H1 (cell line): ENCODE data around the gene ISM1. TPM values are rescaled to one million over a fixed set of nuclear protein-coding genes. Genes with fewer than 3 reads are reported as not detected.

Source experiments
- CTCF ChIA-PET: fragments of 300-600 bp; sonication (Branson Sonifier 250); formaldehyde crosslinking; loops from one replicate; lab custom pipeline; 2021; ENCODE audit not compliant: partially characterized antibody; lab: Charles Lee
- POLR2A ChIA-PET: fragments of 300-600 bp; sonication (Branson Sonifier 250); formaldehyde crosslinking; loops from one replicate; lab custom pipeline; 2021; ENCODE audit warnings: inconsistent platforms; ENCODE audit not compliant: partially characterized antibody; lab: Charles Lee
- DNase-seq, 2 experiments: peaks; one replicate each; pipeline versions ENCODE4 v3.0.0 to v3.0.0-alpha.2; 2010 to 2022; ENCODE audit warnings: low spot score in 2 of 2, low read depth in 1 of 2, mixed read lengths in 1 of 2
- FAIRE-seq: peaks from 2 replicates; lab custom pipeline; 2011; peaks lifted over from hg19 to GRCh38; lab: Jason Lieb, UNC
- H2AFZ ChIP-seq: 2 replicates; pipeline ENCODE4 v1.8.1; 2012; ENCODE audit warnings: low read length, inconsistent platforms
- H2AK5ac ChIP-seq: 2 replicates; pipeline ENCODE4 v1.6.1; 2013; ENCODE audit warnings: low read depth, low read length
- H2BK120ac ChIP-seq: replicated peaks from 2 replicates; pipeline ENCODE3; 2013; ENCODE audit warnings: low read depth, low read length, inconsistent platforms
- H2BK12ac ChIP-seq: 2 replicates; pipeline ENCODE4 v1.6.1; 2013; ENCODE audit warnings: low read depth, low read length
- H2BK15ac ChIP-seq: 2 replicates; pipeline ENCODE4 v1.6.1; 2013; ENCODE audit warnings: low read length
- H2BK20ac ChIP-seq: 2 replicates; pipeline ENCODE4 v1.6.1; 2013; ENCODE audit warnings: low read length
- H2BK5ac ChIP-seq: 2 replicates; pipeline ENCODE4 v1.6.1; 2013; ENCODE audit warnings: low read depth, low read length
- H3K14ac ChIP-seq: 2 replicates; pipeline ENCODE4 v1.6.1; 2013; ENCODE audit warnings: inconsistent platforms; ENCODE audit not compliant: insufficient read length
- H3K18ac ChIP-seq: 2 replicates; pipeline ENCODE4 v1.6.1; 2013; ENCODE audit warnings: low read length; ENCODE audit errors: extremely low read depth
- H3K23ac ChIP-seq: 2 replicates; pipeline ENCODE4 v1.6.1; 2013; ENCODE audit warnings: inconsistent platforms; ENCODE audit not compliant: insufficient read length
- H3K23me2 ChIP-seq: 2 replicates; pipeline ENCODE4 v1.6.1; 2013; ENCODE audit warnings: low read depth, low read length
- H3K27ac ChIP-seq: 2 replicates; pipeline ENCODE4 v1.6.1; 2011; ENCODE audit warnings: low read depth, low read length, inconsistent platforms
- H3K27me3 ChIP-seq, 4 experiments: replicated peaks in 1 of 4; 1 replicate in 1 of 4; 2 replicates in 3 of 4; pipeline versions ENCODE4 v1.6.1 to v1.8.1; 2011 to 2013; ENCODE audit warnings: low read length in 3 of 4, mild to moderate bottlenecking in 3 of 4, inconsistent platforms in 2 of 4, mixed read lengths in 2 of 4, moderate library complexity in 1 of 4; ENCODE audit not compliant: control insufficient read depth in 3 of 4, insufficient read depth in 3 of 4; ENCODE audit errors: extremely low read depth in 1 of 4
- H3K36me3 ChIP-seq, 4 experiments: 2 replicates each; pipeline versions ENCODE4 v1.6.1 to v1.8.1; 2011 to 2013; ENCODE audit warnings: mild to moderate bottlenecking in 4 of 4, low read length in 3 of 4, moderate library complexity in 2 of 4, control low read depth in 1 of 4, inconsistent platforms in 1 of 4; ENCODE audit not compliant: insufficient read depth in 4 of 4, control insufficient read depth in 2 of 4
- H3K4ac ChIP-seq: replicated peaks from 2 replicates; pipeline ENCODE3; 2013; ENCODE audit warnings: low read length, low read depth, mixed read lengths, inconsistent platforms; ENCODE audit not compliant: insufficient read length
- H3K4me1 ChIP-seq, 4 experiments: replicated peaks in 1 of 4; 1 replicate in 1 of 4; 2 replicates in 3 of 4; pipeline versions ENCODE4 v1.6.1 to v1.8.1; 2011 to 2013; ENCODE audit warnings: low read length in 3 of 4, inconsistent platforms in 2 of 4, mixed read lengths in 1 of 4; ENCODE audit not compliant: insufficient read depth in 4 of 4, control insufficient read depth in 3 of 4
- H3K4me2 ChIP-seq, 2 experiments: 2 replicates each; pipeline versions ENCODE4 v1.6.1 to v1.8.1; 2011 to 2013; ENCODE audit warnings: low read depth in 2 of 2, low read length in 2 of 2, control low read depth in 1 of 2, inconsistent platforms in 1 of 2, mild to moderate bottlenecking in 1 of 2; ENCODE audit not compliant: insufficient read depth in 1 of 2
- H3K4me3 ChIP-seq, 4 experiments: fragments of 200-600, 300-600 bp in 1 of 4; sonication (generic), shearing (Covaris generic), sonication (Bioruptor Twin) in 1 of 4; 2 replicates each; pipeline versions ENCODE4 v1.5.1 to v1.8.1; 2011 to 2016; ENCODE audit warnings: low read length in 4 of 4, low read depth in 3 of 4, control low read depth in 2 of 4, inconsistent platforms in 2 of 4, mild to moderate bottlenecking in 2 of 4, mixed read lengths in 1 of 4, moderate library complexity in 1 of 4; ENCODE audit not compliant: insufficient read depth in 2 of 4; ENCODE audit errors: extremely low read depth in 1 of 4
- H3K56ac ChIP-seq: replicated peaks from 2 replicates; pipeline ENCODE3; 2013; ENCODE audit warnings: low read depth, mild to moderate bottlenecking, mixed read lengths, low read length, inconsistent platforms; ENCODE audit not compliant: insufficient read length
- H3K79me1 ChIP-seq: 2 replicates; pipeline ENCODE4 v1.6.1; 2013; ENCODE audit warnings: low read depth, low read length, control low read depth
- H3K79me2 ChIP-seq, 2 experiments: 2 replicates each; pipeline versions ENCODE4 v1.6.1 to v1.8.1; 2012 to 2013; ENCODE audit warnings: low read length in 2 of 2, mild to moderate bottlenecking in 2 of 2, inconsistent platforms in 1 of 2; ENCODE audit not compliant: insufficient read depth in 2 of 2, control insufficient read depth in 1 of 2
- H3K9ac ChIP-seq, 4 experiments: replicated peaks in 1 of 4; 1 replicate in 1 of 4; 2 replicates in 3 of 4; pipeline versions ENCODE4 v1.6.1 to v1.8.1; 2011 to 2013; ENCODE audit warnings: low read depth in 3 of 4, low read length in 3 of 4, control low read depth in 2 of 4, mild to moderate bottlenecking in 2 of 4, moderate library complexity in 2 of 4, inconsistent platforms in 1 of 4; ENCODE audit errors: extremely low read depth in 1 of 4
- H3K9me3 ChIP-seq, 2 experiments: 2 replicates each; pipeline versions ENCODE4 v1.6.1 to v1.8.1; 2012 to 2013; ENCODE audit warnings: mild to moderate bottlenecking in 2 of 2, moderate library complexity in 2 of 2, control low read depth in 1 of 2, inconsistent platforms in 1 of 2, low read depth in 1 of 2, low read length in 1 of 2, mixed read lengths in 1 of 2; ENCODE audit not compliant: insufficient read depth in 2 of 2
- H4K20me1 ChIP-seq, 2 experiments: replicated peaks in 1 of 2; 2 replicates each; pipeline versions ENCODE3 to v1.8.1; 2011 to 2013; ENCODE audit warnings: inconsistent platforms in 2 of 2, low read length in 2 of 2, mild to moderate bottlenecking in 1 of 2; ENCODE audit not compliant: insufficient read depth in 2 of 2, control insufficient read depth in 1 of 2
- H4K5ac ChIP-seq: 2 replicates; pipeline ENCODE4 v1.6.1; 2013; ENCODE audit warnings: low read length, low read depth, mixed read lengths, inconsistent platforms; ENCODE audit not compliant: insufficient read length
- H4K8ac ChIP-seq: 2 replicates; pipeline ENCODE4 v1.8.0; 2013; ENCODE audit warnings: mild to moderate bottlenecking, moderate library complexity, low read length, inconsistent platforms; ENCODE audit not compliant: insufficient read depth; ENCODE audit errors: extremely low read depth
- H4K91ac ChIP-seq: replicated peaks from 2 replicates; pipeline ENCODE3; 2013; ENCODE audit warnings: low read length, mixed read lengths, inconsistent platforms; ENCODE audit not compliant: insufficient read length
- FOSL1 ChIP-seq: IDR thresholded peaks from 2 replicates; pipeline ENCODE4 v1.6.1; 2011; ENCODE audit warnings: mild to moderate bottlenecking, low read depth, low read length, moderate library complexity; ENCODE audit not compliant: insufficient read depth
- JUN ChIP-seq: IDR thresholded peaks from 2 replicates; pipeline ENCODE4 v1.6.1; 2011; ENCODE audit warnings: low read depth, mild to moderate bottlenecking, improper control_type of control experiment, low read length
- WGBS, 2 experiments: shearing (Covaris generic) in 1 of 2; methylation state at CpG; one replicate each; pipeline versions ENCODE4 v1.1.6 to v1.1.7; 2013 to 2015; ENCODE audit warnings: low lambda C conversion rate in 2 of 2, mixed read lengths in 2 of 2, inconsistent platforms in 1 of 2, low coverage in 1 of 2, missing lambda C conversion rate in 1 of 2; ENCODE audit not compliant: insufficient replicate concordance in 2 of 2, insufficient coverage in 1 of 2, insufficient read length in 1 of 2; ENCODE audit errors: extremely low coverage in 1 of 2, missing lambda C conversion rate in 1 of 2; 5-methylcytosine and 5-hydroxymethylcytosine counted together
- polyA plus RNA-seq, 7 experiments: library from polyadenylated mRNA; depleted of rRNA in 3 of 7; stranded (reverse) in 5 of 7; unstranded in 2 of 7; fragments of >200 nt in 5 of 7; fragments of 200-250 nt in 2 of 7; gene quantifications; 1 replicate in 5 of 7; 2 replicates in 1 of 7; 4 replicates in 1 of 7; pipeline versions ENCODE4 v1.2.1 to v1.2.3, GENCODE V29; 2011 to 2013; ENCODE audit warnings: missing spikeins in 2 of 7, mixed read lengths in 2 of 7
- total RNA-seq: library from RNA; stranded (reverse); fragmentation: NEBNext Ultra II Directional; extraction: Animal tissue kit (Norgen Biotek cat#: 25700); gene quantifications from 2 replicates; pipeline ENCODE4 v1.2.1, GENCODE V29; 2021
- TF ChIP-seq, protein P1 (sequence below): IDR thresholded peaks from 2 replicates; pipeline ENCODE4 v1.6.1; 2011; ENCODE audit warnings: low read length, improper control_type of control experiment

Gene ISM1
- total and polyA plus RNA-seq, 2 of the 8 experiments (the other 6 are each of a cell fraction or from before 2014, with no cell fraction given): 0.62 to 0.97 TPM

DNA sequence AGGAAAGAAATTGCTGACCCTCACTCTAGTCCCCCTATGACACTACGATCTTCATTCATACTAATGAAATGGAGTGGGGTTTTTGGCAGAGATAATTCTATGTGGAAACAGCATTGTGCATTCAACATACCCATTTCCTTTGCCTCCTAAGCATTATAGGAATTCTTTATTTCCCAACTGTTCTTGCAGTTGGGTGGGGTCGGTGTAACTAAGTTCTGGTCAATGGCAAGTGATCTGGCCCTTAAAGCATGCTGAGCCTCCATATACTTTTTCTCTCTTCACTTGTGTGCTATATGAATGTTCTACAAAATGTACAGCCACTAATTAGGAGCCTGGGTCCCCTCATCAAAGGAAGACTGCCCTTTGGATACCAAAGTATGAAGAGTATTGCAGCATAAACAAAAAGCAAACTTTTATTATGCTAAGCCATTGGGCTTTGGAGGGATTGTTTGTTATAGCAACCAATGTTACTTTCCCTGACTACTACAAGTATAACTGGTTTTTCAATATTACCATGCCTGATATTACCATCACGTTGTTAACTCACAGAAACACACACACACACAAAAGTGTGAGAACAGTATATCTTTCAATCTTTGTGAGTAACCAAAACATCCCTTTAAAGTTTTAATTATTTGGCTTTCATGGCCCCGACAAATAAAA, 9.0 kb upstream of the ISM1 start:
- no peak overlapping the region for H3K23ac ChIP-seq
- no peak overlapping the region for H2AFZ ChIP-seq
- H3K4me1 ChIP-seq: no peaks in the 10 kb centered on the region
- no peaks in the 10 kb centered on the region for H3K79me1 ChIP-seq
- no peak overlapping the region for H3K18ac ChIP-seq
- H2BK5ac ChIP-seq: no peak overlapping the region
- H4K5ac ChIP-seq: no peak overlapping the region
- H3K27ac ChIP-seq: no peak overlapping the region
- no peak for TF ChIP-seq JUN
- TF ChIP-seq FOSL1: no peak
- TF ChIP-seq, protein P1, sequence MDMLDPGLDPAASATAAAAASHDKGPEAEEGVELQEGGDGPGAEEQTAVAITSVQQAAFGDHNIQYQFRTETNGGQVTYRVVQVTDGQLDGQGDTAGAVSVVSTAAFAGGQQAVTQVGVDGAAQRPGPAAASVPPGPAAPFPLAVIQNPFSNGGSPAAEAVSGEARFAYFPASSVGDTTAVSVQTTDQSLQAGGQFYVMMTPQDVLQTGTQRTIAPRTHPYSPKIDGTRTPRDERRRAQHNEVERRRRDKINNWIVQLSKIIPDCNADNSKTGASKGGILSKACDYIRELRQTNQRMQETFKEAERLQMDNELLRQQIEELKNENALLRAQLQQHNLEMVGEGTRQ: no peak
- H3K36me3 ChIP-seq: no peaks in the 10 kb centered on the region
- no peak for FAIRE-seq
- no peaks in the 10 kb centered on the region for H3K23me2 ChIP-seq
- H2BK20ac ChIP-seq: no peak overlapping the region
- H3K56ac ChIP-seq: no peak overlapping the region
- H3K9me3 ChIP-seq: peaks cover 0 to 3% of the 10 kb centered on the region in 2 experiments; a peak in 2 of 4 replicates
- no peak overlapping the region for H3K14ac ChIP-seq
- H3K4ac ChIP-seq: no peak overlapping the region
- H4K91ac ChIP-seq: no peak overlapping the region
- no peaks in the 10 kb centered on the region for H3K79me2 ChIP-seq
- no peak overlapping the region for H3K9ac ChIP-seq
- H2BK120ac ChIP-seq: no peak overlapping the region
- no peaks in the 10 kb centered on the region for H4K20me1 ChIP-seq
- H3K4me2 ChIP-seq: no peak overlapping the region
- no peaks in the 10 kb centered on the region for H3K27me3 ChIP-seq
- ChIA-PET CTCF (interaction anchor here (0.6 kb wide), 1 partner anchor 179 kb away, joined by 3 read pairs; no protein-coding TSS in a partner anchor), POLR2A (no interaction called here)
- no peak overlapping the region for H2BK12ac ChIP-seq
- H2BK15ac ChIP-seq: no peak overlapping the region
- no peak overlapping the region for H3K4me3 ChIP-seq
- H2AK5ac ChIP-seq: no peak overlapping the region
- WGBS, 2 experiments: 83% methylated on average over 4 of the region's 4 CpGs; no CpG with 5 or more reads in 1 of the 2 experiments
- H4K8ac ChIP-seq: no peak overlapping the region
- no peak for DNase-seq
